GM12865 (cell line): ENCODE data around the gene CDK13.

Experiments used
- DNase-seq: peaks from one replicate; pipeline ENCODE4 v3.0.0; 2010; ENCODE audit warnings: low read depth
- H3K4me3 ChIP-seq: 2 replicates; pipeline ENCODE4 v1.5.1; 2011; ENCODE audit warnings: mild to moderate bottlenecking, low read depth, low read length, control low read depth
- TF ChIP-seq, protein P1 (sequence below): IDR thresholded peaks from 2 replicates; pipeline ENCODE4 v1.5.1; 2011; ENCODE audit warnings: low read length, control low read depth, low read depth, inconsistent platforms; ENCODE audit not compliant: insufficient read depth; ENCODE audit errors: missing control alignments

CDK13 gene

DNA sequence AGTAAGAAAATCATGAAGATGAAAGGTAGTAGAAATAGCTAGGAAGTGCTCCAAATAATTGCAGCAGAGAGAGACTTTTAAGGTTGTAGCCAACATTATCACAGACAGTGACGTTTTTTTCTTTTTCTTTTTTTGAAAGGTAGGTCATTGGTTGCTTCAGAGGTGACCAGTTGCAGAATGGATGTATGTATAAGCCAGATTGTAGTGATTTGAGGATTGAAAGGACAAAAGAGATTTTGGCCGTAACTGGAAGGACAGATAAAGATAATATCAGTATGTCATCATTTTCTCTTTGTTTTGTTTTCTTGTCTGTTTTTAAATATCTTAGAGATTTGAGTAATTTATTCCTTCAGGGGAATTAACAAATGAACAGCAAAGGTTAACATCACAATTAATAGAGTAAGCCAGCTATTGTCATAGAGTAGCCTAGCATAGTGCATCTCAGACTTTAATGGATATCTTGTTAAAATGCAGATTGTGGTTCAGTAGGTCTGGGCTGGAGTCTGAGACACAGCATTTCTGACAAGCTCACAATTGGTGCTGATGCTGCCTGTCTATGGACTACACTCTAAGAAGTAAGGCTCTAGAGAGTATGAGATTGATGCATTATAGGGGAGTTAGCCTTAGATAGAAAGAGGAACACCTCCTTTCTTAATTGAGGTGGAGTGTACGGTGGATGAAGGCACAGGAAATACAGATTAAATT is 28.3 kb downstream of the CDK13 start:
- H3K4me3 ChIP-seq = no peak overlapping the region
- TF ChIP-seq, protein P1, sequence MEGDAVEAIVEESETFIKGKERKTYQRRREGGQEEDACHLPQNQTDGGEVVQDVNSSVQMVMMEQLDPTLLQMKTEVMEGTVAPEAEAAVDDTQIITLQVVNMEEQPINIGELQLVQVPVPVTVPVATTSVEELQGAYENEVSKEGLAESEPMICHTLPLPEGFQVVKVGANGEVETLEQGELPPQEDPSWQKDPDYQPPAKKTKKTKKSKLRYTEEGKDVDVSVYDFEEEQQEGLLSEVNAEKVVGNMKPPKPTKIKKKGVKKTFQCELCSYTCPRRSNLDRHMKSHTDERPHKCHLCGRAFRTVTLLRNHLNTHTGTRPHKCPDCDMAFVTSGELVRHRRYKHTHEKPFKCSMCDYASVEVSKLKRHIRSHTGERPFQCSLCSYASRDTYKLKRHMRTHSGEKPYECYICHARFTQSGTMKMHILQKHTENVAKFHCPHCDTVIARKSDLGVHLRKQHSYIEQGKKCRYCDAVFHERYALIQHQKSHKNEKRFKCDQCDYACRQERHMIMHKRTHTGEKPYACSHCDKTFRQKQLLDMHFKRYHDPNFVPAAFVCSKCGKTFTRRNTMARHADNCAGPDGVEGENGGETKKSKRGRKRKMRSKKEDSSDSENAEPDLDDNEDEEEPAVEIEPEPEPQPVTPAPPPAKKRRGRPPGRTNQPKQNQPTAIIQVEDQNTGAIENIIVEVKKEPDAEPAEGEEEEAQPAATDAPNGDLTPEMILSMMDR = no peak
- DNase-seq = no peak

DNA sequence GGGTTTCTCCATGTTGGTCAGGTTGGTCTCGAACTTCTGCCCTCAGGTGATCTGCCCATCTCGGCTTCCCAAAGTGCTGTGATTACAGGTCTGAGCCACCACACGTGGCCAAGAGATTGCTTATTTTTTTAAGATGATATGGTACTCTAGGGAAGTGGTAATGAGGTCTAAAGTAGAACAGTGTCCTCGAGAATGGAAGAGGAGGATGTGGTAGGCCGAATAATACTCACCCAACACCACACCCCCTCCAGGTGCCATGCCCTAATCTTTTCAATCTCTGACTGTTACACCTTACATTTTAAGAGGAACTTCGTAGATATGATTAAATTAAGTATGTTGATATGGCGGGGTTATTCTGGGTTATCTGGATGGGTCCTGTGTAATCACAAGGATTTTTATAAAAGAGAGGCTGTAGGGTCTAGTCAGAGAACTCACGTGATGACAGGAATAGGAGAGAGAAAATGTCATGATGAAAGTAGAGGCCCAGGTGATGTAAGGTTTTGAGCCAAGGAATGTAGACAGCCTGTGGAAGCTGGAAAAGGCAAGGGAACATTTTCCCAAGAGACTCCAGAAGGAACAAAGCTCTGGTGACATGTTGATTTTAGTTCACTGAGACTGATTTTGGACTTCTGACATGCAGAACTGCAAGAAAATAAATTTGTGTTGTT is 29.5 kb downstream of the CDK13 start:
- TF ChIP-seq, protein P1 = no peak
- no peak overlapping the region for H3K4me3 ChIP-seq
- no peak for DNase-seq

DNA sequence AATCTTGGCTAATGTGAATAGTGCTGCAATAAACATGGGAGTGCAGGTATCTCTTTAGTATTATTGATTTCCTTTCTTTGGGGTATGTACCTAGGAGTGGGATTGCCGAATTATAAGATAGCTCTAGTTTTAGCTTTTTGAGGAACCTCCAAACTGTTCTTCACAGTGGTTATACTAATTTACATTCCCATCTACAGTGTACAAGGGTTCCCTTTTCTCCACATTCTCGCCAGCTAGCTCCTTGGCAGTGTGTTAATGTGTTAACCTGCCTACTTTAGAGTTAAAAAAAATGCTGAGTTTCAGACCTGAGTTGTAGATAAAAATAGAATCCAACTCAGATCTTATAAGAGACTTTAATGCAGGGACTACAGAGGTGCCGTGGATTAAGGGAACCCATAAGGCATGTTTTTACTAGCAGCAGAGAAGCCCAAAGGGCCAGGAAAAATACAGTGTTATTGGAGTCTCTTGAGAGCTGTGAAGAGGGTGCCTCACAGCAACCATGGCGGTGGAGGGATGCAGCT is 35.4 kb downstream of the CDK13 start:
- DNase-seq = no peak
- TF ChIP-seq, protein P1 = no peak
- H3K4me3 ChIP-seq = no peak overlapping the region

DNA sequence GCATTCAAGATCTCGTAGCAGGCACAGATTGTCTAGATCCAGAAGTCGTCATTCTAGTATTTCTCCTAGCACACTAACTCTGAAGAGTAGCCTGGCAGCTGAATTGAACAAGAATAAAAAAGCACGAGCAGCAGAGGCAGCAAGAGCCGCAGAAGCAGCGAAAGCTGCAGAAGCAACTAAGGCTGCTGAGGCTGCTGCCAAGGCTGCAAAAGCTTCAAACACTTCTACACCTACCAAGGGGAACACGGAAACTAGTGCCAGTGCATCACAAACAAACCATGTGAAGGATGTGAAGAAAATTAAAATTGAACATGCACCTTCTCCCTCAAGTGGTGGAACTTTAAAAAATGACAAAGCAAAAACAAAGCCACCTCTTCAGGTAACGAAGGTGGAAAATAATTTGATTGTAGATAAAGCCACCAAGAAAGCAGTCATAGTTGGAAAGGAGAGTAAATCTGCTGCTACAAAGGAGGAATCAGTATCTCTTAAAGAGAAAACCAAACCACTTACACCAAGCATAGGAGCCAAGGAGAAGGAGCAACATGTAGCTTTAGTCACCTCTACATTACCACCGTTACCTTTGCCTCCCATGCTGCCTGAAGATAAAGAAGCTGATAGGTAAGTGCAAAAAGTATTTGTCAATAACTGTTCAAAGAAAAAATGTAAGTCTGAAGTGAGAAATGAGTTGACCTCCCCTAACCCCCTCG is 37.7 kb downstream of the CDK13 start:
- TF ChIP-seq, protein P1 = no peak
- no peak for DNase-seq
- H3K4me3 ChIP-seq = no peak overlapping the region

DNA sequence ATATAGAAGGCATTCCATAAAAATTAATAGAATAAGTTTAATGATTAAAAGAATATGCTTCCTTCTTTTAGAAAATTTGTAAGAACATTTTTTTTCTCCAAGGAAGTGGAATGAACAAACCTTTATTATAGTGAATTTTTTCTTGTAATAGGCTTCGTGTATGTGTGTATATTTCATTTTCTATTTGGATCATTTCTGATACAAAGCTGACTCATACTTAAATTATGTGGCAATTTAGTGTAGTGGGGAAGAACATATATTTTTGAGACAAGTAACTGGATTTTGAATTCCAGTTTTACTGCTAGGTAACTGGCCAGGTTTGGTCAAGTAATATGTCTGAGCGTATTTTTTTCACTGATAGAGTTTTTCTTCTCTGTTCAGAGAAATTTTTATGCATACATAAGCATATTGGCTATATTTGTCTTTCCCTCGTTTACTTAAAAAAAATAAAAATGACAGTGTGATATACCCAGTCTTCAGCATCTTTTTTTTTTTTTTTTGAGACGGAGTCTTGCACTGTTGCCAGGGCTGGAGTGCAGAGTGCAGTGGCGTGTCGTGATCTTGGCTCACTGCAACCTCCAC is 50.8 kb downstream of the CDK13 start:
- no peak for DNase-seq
- no peak overlapping the region for H3K4me3 ChIP-seq

DNA sequence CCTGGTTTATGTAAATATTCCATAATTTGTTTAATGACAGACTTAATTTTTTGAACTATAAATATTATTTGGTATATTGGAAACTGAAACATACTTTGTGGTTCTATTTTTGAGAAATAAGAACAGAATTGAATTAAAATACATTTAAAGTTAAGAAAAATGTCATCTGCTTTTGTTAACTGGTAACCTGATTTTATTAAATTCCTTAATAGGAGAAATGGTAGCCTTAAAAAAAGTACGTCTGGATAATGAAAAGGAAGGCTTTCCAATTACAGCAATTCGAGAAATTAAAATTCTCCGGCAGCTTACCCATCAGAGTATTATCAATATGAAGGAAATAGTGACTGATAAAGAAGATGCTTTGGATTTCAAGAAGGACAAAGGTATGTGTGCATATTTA is 51.6 kb downstream of the CDK13 start:
- DNase-seq = no peak
- TF ChIP-seq, protein P1 = no peak
- no peak overlapping the region for H3K4me3 ChIP-seq

More for the DNA sequence above, 50.8 kb downstream of the CDK13 start:
- TF ChIP-seq, protein P1 = no peak
